HL-60 (cell line): ENCODE data around the gene GRIN1.

Experiments
- DNase-seq, 2 experiments: peaks; one replicate each; pipeline ENCODE4 v3.0.0-alpha.2; 2010 to 2020; ENCODE audit warnings: low read depth in 1 of 2, low spot score in 1 of 2
- H3K27ac ChIP-seq: fragments of 250-450 bp; sonication (Bioruptor Pico); replicated peaks from 2 replicates; pipeline ENCODE4 v1.5.1; 2020; ENCODE audit warnings: mild to moderate bottlenecking, moderate library complexity
- H3K27me3 ChIP-seq: fragments of 250-450 bp; sonication (Bioruptor Pico); 2 replicates; pipeline ENCODE4 v1.5.1; 2021; ENCODE audit warnings: mild to moderate bottlenecking, moderate library complexity; ENCODE audit not compliant: insufficient read depth, poor library complexity, severe bottlenecking
- H3K4me3 ChIP-seq: replicated peaks from 2 replicates; pipeline ENCODE4 v1.5.1; 2011; ENCODE audit warnings: mild to moderate bottlenecking, control low read depth, low read length; ENCODE audit not compliant: insufficient read depth
- GABPA ChIP-seq: IDR thresholded peaks from 2 replicates; pipeline ENCODE4 v1.6.1; 2012; ENCODE audit warnings: low read depth
- POLR2AphosphoS5 ChIP-seq: IDR thresholded peaks from 2 replicates; pipeline ENCODE4 v1.6.1; 2012; ENCODE audit warnings: low read depth
- REST ChIP-seq: IDR thresholded peaks from 2 replicates; pipeline ENCODE4 v1.6.1; 2012; ENCODE audit warnings: low read depth; ENCODE audit not compliant: insufficient replicate concordance
- SPI1 ChIP-seq: IDR thresholded peaks from 2 replicates; pipeline ENCODE4 v1.6.1; 2012; ENCODE audit warnings: low read depth, mild to moderate bottlenecking, borderline replicate concordance
- TF ChIP-seq, protein P1 (sequence below): IDR thresholded peaks from one replicate; pipeline ENCODE4 v1.5.1; 2011; ENCODE audit warnings: low read length, control low read depth, inconsistent platforms; ENCODE audit not compliant: insufficient read depth

GRIN1 gene

DNA sequence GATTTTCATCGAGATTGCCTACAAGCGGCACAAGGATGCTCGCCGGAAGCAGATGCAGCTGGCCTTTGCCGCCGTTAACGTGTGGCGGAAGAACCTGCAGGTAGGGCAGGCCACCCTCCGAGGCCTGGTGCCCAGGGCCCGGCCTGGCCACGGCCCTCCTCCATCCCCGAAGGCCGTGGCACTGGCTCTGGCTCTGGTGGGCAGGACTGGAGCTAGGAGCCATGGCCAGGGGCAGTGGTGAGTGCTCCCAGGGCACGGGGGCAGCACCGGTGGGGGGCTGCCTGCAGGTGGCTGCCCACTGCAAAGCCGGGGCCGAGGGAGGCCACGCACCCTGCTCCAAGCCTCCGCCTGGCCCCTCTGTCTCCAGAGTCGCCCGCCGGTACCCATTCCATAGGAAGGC, 24.9 kb downstream of the GRIN1 start:
- DNase-seq: no peak
- no peak overlapping the region for H3K27ac ChIP-seq
- H3K27me3 ChIP-seq: peaks cover 62% of the 10 kb centered on the region
- no peak for TF ChIP-seq GABPA
- TF ChIP-seq POLR2AphosphoS5: no peak
- TF ChIP-seq, protein P1, sequence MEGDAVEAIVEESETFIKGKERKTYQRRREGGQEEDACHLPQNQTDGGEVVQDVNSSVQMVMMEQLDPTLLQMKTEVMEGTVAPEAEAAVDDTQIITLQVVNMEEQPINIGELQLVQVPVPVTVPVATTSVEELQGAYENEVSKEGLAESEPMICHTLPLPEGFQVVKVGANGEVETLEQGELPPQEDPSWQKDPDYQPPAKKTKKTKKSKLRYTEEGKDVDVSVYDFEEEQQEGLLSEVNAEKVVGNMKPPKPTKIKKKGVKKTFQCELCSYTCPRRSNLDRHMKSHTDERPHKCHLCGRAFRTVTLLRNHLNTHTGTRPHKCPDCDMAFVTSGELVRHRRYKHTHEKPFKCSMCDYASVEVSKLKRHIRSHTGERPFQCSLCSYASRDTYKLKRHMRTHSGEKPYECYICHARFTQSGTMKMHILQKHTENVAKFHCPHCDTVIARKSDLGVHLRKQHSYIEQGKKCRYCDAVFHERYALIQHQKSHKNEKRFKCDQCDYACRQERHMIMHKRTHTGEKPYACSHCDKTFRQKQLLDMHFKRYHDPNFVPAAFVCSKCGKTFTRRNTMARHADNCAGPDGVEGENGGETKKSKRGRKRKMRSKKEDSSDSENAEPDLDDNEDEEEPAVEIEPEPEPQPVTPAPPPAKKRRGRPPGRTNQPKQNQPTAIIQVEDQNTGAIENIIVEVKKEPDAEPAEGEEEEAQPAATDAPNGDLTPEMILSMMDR: no peak
- TF ChIP-seq SPI1: no peak
- no peak for TF ChIP-seq REST
- no peak overlapping the region for H3K4me3 ChIP-seq

GRCh38 chr9:137164370-137165249, 25.7 kb downstream of the GRIN1 start:
- no peak overlapping the region for H3K4me3 ChIP-seq
- DNase-seq: no peak
- H3K27ac ChIP-seq: no peak overlapping the region
- peaks cover 54% of the 10 kb centered on the region for H3K27me3 ChIP-seq
- TF ChIP-seq, protein P1: no peak
- TF ChIP-seq SPI1 (no peak), GABPA (no peak), REST (no peak), POLR2AphosphoS5 (no peak)

GRCh38 chr9:137165250-137165836, 26.4 kb downstream of the GRIN1 start:
- Histone ChIP-seq H3K27me3 (peaks cover 46% of the 10 kb centered on the region), H3K27ac (no peak overlapping the region), H3K4me3 (no peak overlapping the region)
- DNase-seq: no peak
- no peak for TF ChIP-seq REST
- no peak for TF ChIP-seq GABPA
- no peak for TF ChIP-seq POLR2AphosphoS5
